Kidney (tissue), 14 donors: Measurements from ENCODE around the gene PCDH1. TPM values are rescaled to one million over a fixed set of nuclear protein-coding genes. Genes with fewer than 3 reads are reported as not detected.

Source experiments
- DNase-seq, 5 donors: peaks; one replicate each; pipeline ENCODE4 v3.0.0-alpha.2; 2013 to 2020
- FAIRE-seq: peaks from 2 replicates; lab custom pipeline; 2012; peaks lifted over from hg19 to GRCh38; lab: Jason Lieb, UNC
- H3K27ac ChIP-seq, 2 donors: one replicate each; pipeline ENCODE4 v1.7.0; 2013; ENCODE audit warnings: low read depth in 2 of 2, low read length in 2 of 2, inconsistent platforms in 1 of 2
- H3K27me3 ChIP-seq: one replicate; pipeline ENCODE4 v1.7.1; 2013; ENCODE audit warnings: low read length, inconsistent platforms; ENCODE audit not compliant: control insufficient read depth, insufficient read depth
- H3K36me3 ChIP-seq, 3 donors: one replicate each; pipeline versions ENCODE4 v1.7.0 to v1.7.1; 2013; ENCODE audit warnings: low read length in 3 of 3, control low read depth in 1 of 3, inconsistent platforms in 1 of 3; ENCODE audit not compliant: insufficient read depth in 3 of 3, control insufficient read depth in 2 of 3
- H3K4me1 ChIP-seq, 3 donors: one replicate each; pipeline versions ENCODE4 v1.7.0 to v1.7.1; 2013; ENCODE audit warnings: low read length in 3 of 3, inconsistent platforms in 1 of 3, low read depth in 1 of 3; ENCODE audit not compliant: control insufficient read depth in 2 of 3, insufficient read depth in 2 of 3
- H3K4me3 ChIP-seq, 3 donors: one replicate each; pipeline versions ENCODE4 v1.7.0 to v1.8.1; 2013; ENCODE audit warnings: low read length in 3 of 3, control low read depth in 1 of 3, inconsistent platforms in 1 of 3
- H3K9ac ChIP-seq, 3 donors: one replicate each; pipeline versions ENCODE4 v1.7.0 to v1.7.1; 2013; ENCODE audit warnings: low read length in 3 of 3, control low read depth in 1 of 3, inconsistent platforms in 1 of 3
- H3K9me3 ChIP-seq, 3 donors: one replicate each; pipeline versions ENCODE4 v1.7.0 to v1.7.1; 2013; ENCODE audit warnings: low read length in 3 of 3, control low read depth in 1 of 3, inconsistent platforms in 1 of 3; ENCODE audit not compliant: control insufficient read depth in 2 of 3, insufficient read depth in 1 of 3
- intact Hi-C: fragments of 100-400 bp; cut with DNase I; formaldehyde crosslinking; loops from one replicate; pipeline ENCODE4 v1.11.1; 2022
- polyA plus RNA-seq: library from polyadenylated mRNA; stranded (reverse); fragments of 350-450 nt; fragmentation: Illumina TruSeq; extraction: RNeasy Lipid Tissue Mini Kit (QIAGEN cat#74804); gene quantifications from one replicate; pipeline ENCODE4 v1.2.3, GENCODE V29; 2014; ENCODE audit warnings: low read depth, low replicate concordance; ENCODE audit not compliant: insufficient read depth
- total RNA-seq: library from RNA; stranded (reverse); fragmentation: NEBNext Ultra II Directional; extraction: Animal tissue kit (Norgen Biotek cat#: 25700); gene quantifications from one replicate; pipeline ENCODE4 v1.2.1, GENCODE V29; 2021
- TF ChIP-seq, protein P1 (sequence below): IDR thresholded peaks from 3 replicates; pipeline ENCODE4 v1.5.1; 2012; ENCODE audit warnings: mild to moderate bottlenecking, moderate library complexity, borderline replicate concordance; ENCODE audit not compliant: insufficient read depth; ENCODE audit errors: extremely low read depth
- donor health status: control.
- donor health status: control.
- donor health status: control.
- donor health status: control.
- donor health status: control.
- donor health status: DM: yes; HTN: yes; CAD: no.
- donor health status: Normal renal cell carcinoma (clear cell type).

PCDH1 gene
- total and polyA plus RNA-seq, 2 donors from 2014 or later: 37.3 to 147 TPM

DNA sequence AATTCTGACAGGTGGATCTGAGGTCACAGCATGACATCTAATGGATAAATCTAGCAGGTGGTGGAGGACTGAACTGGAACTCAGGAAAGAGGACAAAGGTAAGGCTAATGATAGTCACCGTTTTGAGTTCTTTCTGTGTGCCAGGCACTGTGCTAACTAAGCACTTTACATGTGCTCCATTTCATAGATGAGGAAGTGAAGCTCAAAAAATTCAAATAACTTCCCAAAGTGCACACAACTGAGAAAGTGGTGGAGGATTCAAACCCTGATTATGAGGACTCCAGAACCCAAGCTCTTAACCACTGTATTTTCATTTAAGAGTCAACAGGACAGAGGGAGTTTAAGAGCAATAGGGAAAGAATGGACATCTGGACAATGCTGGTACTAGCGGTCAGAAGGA lies 38.3 kb upstream of the PCDH1 start:
- no peaks in the 10 kb centered on the region for H3K27me3 ChIP-seq
- DNase-seq: no peak
- H3K27ac ChIP-seq: no peak overlapping the region
- no peaks in the 10 kb centered on the region for H3K9me3 ChIP-seq
- TF ChIP-seq, protein P1, sequence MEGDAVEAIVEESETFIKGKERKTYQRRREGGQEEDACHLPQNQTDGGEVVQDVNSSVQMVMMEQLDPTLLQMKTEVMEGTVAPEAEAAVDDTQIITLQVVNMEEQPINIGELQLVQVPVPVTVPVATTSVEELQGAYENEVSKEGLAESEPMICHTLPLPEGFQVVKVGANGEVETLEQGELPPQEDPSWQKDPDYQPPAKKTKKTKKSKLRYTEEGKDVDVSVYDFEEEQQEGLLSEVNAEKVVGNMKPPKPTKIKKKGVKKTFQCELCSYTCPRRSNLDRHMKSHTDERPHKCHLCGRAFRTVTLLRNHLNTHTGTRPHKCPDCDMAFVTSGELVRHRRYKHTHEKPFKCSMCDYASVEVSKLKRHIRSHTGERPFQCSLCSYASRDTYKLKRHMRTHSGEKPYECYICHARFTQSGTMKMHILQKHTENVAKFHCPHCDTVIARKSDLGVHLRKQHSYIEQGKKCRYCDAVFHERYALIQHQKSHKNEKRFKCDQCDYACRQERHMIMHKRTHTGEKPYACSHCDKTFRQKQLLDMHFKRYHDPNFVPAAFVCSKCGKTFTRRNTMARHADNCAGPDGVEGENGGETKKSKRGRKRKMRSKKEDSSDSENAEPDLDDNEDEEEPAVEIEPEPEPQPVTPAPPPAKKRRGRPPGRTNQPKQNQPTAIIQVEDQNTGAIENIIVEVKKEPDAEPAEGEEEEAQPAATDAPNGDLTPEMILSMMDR: no peak
- H3K9ac ChIP-seq: no peak overlapping the region
- peaks cover 0 to 7% (median 0%) of the 10 kb centered on the region in 3 donors for H3K4me1 ChIP-seq
- H3K4me3 ChIP-seq: no peak overlapping the region
- intact Hi-C loops: no loop called here
- no peaks in the 10 kb centered on the region for H3K36me3 ChIP-seq
- FAIRE-seq: no peak

GRCh38 chr5:141915881-141916336 lies 37.7 kb upstream of the PCDH1 start:
- DNase-seq (peak in 3 of 5 donors; percentile 22 to 38 (median 37)), FAIRE-seq (no peak)
- no peak overlapping the region for H3K27ac ChIP-seq
- no peaks in the 10 kb centered on the region for H3K27me3 ChIP-seq
- no peaks in the 10 kb centered on the region for H3K36me3 ChIP-seq
- H3K9ac ChIP-seq: no peak overlapping the region
- no peak overlapping the region for H3K4me3 ChIP-seq
- H3K4me1 ChIP-seq: peaks cover 0 to 7% (median 0%) of the 10 kb centered on the region in 3 donors
- TF ChIP-seq, protein P1: no peak
- H3K9me3 ChIP-seq: no peaks in the 10 kb centered on the region
- intact Hi-C loops: no loop called here

GRCh38 chr5:141914797-141915196 lies 36.6 kb upstream of the PCDH1 start:
- H3K4me3 ChIP-seq: no peak overlapping the region
- H3K4me1 ChIP-seq: peaks cover 0 to 7% (median 0%) of the 10 kb centered on the region in 3 donors
- intact Hi-C loops: no loop called here
- H3K36me3 ChIP-seq: no peaks in the 10 kb centered on the region
- no peak overlapping the region for H3K27ac ChIP-seq
- H3K9me3 ChIP-seq: no peaks in the 10 kb centered on the region
- DNase-seq (no peak), FAIRE-seq (no peak)
- H3K27me3 ChIP-seq: no peaks in the 10 kb centered on the region
- no peak overlapping the region for H3K9ac ChIP-seq
- TF ChIP-seq, protein P1: no peak

- H3K27ac ChIP-seq: no peak overlapping the region
- TF ChIP-seq, protein P1: peak; percentile 19
- DNase-seq (peak; percentile 49 to 85 (median 65)), FAIRE-seq (no peak)
- intact Hi-C loops: no loop called here
- no peaks in the 10 kb centered on the region for H3K9me3 ChIP-seq
- H3K4me3 ChIP-seq: peak overlapping the region in 1 of 3 donors; percentile 49
- H3K36me3 ChIP-seq: no peaks in the 10 kb centered on the region
- peaks cover 0 to 7% (median 0%) of the 10 kb centered on the region in 3 donors for H3K4me1 ChIP-seq
- no peaks in the 10 kb centered on the region for H3K27me3 ChIP-seq
- no peak overlapping the region for H3K9ac ChIP-seq
These were observed 36.1 kb upstream of the PCDH1 start for GRCh38 chr5:141914199-141914743.
